ENCODE results near the gene IFI44.

DNA sequence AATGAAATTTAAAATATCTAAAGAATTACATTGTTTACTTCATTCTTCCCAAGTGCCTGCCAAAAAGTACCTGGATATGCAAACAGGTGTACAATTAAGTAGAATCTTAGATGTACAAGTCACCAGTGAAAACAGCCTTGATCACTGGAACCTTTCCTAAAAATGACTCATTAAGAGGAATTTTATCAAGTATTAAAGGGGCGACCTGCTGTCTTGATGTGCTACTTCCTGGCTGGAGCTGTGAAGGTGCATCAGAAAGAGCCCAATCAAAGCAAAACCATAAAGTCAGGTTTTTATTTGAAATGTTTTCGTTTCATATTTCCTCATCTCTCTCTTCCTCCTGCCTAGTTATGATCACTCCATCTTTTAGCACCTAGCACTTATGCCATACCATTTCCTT, 33.4 kb downstream of the IFI44 start:
- TF ChIP-seq POLR2A (IDR thresholded peaks at IDR 0.05), result no peak
- TF ChIP-seq, protein P1, sequence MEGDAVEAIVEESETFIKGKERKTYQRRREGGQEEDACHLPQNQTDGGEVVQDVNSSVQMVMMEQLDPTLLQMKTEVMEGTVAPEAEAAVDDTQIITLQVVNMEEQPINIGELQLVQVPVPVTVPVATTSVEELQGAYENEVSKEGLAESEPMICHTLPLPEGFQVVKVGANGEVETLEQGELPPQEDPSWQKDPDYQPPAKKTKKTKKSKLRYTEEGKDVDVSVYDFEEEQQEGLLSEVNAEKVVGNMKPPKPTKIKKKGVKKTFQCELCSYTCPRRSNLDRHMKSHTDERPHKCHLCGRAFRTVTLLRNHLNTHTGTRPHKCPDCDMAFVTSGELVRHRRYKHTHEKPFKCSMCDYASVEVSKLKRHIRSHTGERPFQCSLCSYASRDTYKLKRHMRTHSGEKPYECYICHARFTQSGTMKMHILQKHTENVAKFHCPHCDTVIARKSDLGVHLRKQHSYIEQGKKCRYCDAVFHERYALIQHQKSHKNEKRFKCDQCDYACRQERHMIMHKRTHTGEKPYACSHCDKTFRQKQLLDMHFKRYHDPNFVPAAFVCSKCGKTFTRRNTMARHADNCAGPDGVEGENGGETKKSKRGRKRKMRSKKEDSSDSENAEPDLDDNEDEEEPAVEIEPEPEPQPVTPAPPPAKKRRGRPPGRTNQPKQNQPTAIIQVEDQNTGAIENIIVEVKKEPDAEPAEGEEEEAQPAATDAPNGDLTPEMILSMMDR (IDR thresholded peaks at IDR 0.05), result no peak
